GM12801 (cell line): ENCODE measurements around the gene SLC35F3.

Source experiments
- CTCF ChIP-seq: IDR thresholded peaks from one replicate; pipeline ENCODE4 v1.5.1; 2011; ENCODE audit warnings: control low read depth; ENCODE audit not compliant: insufficient read length; ENCODE audit errors: extremely low read depth

SLC35F3 gene

GRCh38 chr1:234168061-234168724 is 263.7 kb downstream of the SLC35F3 start:
- no peak for TF ChIP-seq CTCF

- TF ChIP-seq CTCF: no peak
These were observed 264.8 kb downstream of the SLC35F3 start for GRCh38 chr1:234169161-234169849.

- no peak for TF ChIP-seq CTCF
These were observed 265.6 kb downstream of the SLC35F3 start for GRCh38 chr1:234170067-234170466.

GRCh38 chr1:234170622-234171021 is 266.1 kb downstream of the SLC35F3 start:
- TF ChIP-seq CTCF: no peak

- no peak for TF ChIP-seq CTCF
These were observed 269.5 kb downstream of the SLC35F3 start for GRCh38 chr1:234173968-234174367.

- TF ChIP-seq CTCF: no peak
These were observed 270.9 kb downstream of the SLC35F3 start for GRCh38 chr1:234175363-234175762.

GRCh38 chr1:234176000-234176399 is 271.5 kb downstream of the SLC35F3 start:
- TF ChIP-seq CTCF: no peak
